Fibroblast of upper back skin (primary cell): ENCODE measurements around the gene PXT1.
"Not testable (repeated sequence)": the region's sequence is repeated elsewhere in the genome, so short reads cannot be mapped to it uniquely, and the experiment has no call there.

Experiments used
- DNase-seq: peaks from one replicate; pipeline ENCODE4 v3.0.0-alpha.2; 2013

PXT1 gene

DNA sequence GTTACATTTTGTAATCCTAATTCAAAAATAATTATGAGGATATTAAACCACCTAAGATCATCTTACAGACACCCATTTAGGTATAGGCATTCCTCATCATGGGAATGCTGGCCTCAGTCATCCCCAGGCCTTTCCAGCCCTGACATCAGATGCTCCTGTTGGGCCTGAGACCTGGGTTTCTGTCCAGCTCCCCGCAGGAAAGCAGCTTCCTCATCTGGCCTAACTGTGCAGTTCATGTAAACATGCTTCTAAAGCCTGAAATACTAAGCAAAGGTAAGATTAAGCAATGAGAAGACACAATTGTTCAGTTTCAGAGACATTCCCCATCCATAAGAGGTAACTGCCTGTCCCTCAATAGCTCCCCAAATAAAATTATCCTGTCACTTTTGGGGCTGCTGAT, 74.2 kb downstream of the PXT1 start:
- no peak for DNase-seq

DNA sequence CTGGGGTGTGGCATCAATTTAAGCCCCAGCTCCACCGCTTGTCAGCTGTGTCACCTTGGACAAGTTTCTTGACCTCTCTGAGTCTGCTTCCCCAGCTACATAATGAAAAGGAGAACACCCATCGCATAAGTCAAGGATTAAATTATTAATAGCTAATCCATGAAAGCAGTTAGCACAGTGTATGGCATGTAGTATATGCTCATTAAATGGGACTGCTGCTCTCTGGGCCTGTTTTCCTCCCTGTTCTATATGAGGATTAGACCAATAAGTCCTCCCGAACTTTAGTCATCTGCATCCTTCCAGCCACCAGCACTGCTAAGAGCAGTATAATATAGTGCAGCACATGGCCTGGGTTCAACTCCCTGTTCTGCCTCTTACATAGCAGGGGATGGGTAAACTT, 74.9 kb downstream of the PXT1 start:
- no peak for DNase-seq

DNA sequence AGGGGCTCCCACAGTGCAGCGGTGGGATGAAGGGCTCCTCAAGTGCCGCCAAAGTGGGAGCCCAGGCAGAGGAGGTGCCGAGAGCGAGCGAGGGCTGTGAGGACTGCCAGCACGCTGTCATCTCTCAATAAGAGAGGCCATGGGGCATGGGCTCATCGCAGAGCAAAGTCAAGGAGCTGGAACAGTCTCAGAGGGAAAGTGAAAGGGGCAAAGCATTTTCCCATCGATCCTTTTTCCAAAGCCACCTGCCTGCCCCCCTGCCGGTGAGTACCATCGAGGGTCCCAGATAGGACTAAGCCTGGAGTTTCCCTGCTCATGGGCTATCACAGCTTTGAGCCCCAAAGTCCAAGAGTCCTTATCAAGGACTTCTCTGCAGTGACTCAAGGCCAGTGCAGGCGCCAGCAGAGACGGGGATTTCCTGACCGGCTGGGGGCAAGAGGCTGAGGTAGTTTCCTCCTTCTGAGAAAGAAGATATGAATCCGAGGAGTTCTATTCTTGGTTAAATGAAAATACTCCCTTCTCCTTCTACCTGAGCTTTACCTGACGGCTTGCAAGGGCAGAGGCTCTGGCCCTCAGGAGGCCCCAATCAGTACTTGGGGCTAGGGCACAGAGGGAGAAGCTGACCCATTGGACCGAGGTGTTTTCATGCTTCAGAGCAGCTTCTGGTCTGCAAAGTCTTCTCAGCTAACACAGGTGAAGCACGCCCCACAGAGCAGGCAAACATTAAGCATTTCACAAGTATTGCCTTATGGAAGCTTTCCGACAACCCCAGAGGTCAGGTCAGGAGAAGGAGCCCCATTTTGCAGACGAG, 77.8 kb downstream of the PXT1 start:
- no peak for DNase-seq

DNA sequence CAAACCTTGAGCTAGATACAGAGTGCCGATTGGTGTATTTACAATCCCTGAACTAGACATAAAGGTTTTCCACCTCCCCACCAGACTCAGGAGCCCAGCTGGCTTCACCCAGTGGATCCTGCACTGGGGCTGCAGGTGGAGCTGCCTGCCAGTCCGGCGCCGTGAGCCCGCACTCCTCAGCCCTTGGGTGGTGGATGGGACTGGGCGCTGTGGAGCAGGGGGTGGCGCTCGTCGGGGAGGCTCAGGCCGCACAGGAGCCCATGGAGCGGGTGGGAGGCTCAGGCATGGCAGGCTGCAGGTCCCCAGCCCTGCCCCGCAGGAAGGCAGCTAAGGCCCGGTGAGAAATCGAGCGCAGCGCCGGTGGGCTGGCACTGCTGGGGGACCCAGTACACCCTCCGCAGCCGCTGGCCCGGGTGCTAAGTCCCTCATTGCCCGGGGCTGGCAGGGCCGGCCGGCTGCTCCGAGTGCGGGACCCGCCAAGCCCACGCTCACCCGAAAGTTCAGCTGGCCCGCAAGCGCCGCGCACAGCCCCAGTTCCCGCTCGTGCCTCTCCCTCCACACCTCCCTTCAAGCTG, 78.5 kb downstream of the PXT1 start:
- not testable (repeated sequence) for DNase-seq

DNA sequence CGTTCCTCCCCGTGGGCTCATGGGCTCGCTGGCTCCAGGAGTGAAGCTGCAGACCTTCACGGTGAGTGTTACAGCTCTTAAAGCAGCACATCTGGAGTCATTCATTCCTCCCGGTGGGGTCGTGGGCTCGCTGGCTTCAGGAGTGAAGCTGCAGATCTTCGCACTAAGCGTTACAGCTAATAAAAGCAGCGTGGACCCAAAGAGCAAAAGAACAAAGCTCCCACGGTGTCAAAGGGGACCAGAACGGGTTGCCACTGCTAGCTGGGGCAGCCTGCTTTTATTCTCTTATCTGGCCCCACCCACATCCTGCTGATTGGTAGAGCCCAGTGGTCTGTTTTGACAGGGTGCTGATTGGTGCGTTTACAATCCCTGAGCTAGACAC, 79.3 kb downstream of the PXT1 start:
- not testable (repeated sequence) for DNase-seq

DNA sequence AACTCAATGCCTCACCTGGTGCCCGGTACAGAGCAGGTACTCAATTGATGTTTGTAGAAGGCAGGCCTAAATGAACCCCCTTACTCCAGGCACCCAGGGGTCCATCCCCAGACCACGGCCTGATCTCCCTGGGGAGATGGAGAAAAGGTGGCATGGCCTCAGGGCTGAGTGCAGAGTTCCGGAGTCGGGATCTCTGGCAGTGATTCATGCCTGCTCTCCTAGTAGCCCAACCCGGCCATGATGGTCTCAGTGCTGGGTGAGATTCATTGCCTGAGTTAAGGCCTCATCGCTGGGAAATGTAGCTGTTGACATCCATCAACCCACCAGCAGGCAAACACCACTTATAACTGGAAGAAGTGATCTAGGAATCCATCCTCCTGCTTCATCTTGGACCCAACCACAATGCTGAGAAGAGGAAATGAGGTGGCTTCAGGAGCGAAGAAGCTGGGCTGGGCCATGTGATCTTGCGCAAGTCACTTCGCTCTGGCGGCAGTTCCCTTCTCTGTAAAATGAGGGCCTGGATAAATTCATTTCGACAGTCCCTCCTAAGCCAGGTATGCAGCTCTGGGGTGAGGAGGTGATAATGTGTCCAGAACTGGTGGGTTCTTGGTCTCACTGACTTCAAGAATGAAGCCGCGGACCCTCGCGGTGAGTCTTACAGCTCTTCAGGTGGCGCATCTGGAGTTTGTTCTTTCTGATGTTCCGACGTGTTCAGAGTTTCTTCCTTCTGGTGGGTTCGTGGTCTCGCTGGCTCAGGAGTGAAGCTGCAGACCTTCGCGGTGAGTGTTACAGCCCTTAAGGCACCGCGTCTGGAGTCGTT, 79.9 kb downstream of the PXT1 start:
- no peak for DNase-seq

DNA sequence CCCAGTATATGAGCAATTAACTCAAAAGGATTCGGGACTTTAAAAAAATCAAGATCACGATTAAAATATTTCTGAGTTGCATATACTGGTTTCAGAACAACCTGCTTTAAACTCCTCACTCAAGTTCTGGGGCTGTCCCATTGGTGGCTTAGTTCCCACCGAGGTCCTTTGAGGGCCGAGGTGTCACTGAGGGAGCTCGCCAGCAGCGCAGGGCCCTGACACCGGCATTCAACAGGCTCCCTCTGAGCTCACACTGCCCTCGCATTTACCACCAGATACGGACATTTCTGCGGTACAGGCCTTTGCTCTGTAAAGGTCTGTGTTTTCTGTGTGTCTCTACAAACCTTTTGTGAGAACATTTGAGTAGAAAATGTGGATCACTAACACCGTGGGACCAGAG, 81.6 kb downstream of the PXT1 start:
- DNase-seq = no peak

DNA sequence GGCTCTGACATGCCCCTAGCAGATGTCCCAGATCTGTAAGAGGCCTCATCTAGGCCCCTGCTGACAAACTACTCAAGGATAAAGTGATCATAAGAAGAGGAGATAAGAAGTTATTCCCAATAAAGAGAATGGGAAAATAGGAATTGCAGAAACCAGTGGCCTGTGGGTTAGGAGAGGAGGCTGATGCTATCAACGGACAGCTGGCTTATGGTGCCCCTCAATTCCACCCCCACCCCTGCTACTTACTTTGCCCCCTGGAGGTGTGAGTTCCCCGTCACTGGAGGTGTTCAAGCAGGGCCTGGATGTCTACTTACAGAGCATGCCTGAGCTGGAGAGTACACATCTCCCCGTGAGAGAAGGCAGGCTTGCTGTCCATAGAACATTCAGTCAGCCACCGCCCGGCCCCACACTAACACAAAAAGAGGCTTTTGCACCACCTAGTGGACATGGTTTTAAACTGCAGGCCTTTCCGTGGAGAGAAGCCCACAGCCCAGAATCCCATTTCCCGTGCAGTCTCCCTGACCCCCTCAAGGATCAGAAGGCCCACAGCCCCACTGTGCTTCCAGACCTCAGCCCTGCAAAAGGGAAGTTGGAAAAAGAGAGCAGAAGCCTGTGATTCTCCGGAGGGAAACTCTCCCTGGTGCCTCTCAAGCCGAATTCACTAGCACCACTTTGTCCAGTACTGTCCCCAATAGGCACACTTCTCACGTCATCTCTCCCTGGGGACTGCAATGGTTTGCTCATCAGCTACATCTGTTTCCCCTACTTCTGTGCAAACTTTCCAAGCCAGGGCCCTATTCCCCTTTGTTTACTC, 82.2 kb downstream of the PXT1 start:
- peak; percentile 80 for DNase-seq

DNA sequence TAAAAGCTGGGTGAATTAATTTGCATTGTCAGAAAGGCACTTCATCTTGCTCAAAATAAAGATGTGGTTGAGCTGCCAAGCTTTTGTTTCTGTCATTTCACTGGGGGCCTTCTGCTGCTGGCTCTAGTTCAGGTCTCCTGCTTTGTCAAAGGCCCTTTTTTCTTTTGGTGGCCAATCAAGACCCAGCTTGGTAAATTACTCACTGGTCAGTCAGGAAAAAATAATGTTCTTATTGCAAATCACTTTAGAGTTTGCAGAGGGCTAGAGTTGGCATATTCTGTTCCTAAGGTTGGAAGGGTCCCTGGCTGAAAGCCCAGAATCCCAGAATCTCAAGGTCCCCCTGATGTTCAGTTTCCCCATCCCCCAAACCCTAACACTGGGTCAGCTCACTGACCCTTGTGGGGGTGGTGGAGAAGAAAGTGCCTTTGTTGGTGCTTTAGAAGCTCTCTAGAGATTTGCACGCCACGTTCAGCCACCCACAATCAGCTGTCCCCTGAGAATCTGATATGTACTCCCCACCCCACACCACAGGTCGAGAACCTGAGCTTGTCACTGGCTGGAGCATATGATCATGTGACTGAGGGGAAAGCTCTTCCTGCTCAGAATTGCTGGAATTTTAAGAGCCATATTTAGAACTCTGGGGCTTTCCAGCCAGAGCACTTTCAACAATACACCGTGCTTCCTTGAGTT, 84.3 kb downstream of the PXT1 start:
- peak; percentile 60 for DNase-seq

DNA sequence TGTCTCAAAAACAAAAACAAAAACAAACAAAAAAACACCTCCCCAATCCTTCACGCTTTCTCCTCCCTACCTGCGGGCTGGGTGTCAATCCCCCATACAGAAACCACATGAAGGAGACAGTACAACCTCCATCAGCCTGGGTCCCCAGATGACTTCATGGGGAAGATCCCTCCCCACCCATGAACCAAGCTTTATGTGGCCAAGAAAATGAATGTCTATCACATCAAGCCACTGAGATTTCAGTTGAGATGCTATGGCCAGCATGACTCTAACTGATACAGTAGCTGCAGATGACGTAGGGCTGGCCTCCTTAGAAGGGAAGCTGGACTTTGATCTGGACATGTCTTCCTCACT, 84.8 kb downstream of the PXT1 start:
- DNase-seq = no peak

DNA sequence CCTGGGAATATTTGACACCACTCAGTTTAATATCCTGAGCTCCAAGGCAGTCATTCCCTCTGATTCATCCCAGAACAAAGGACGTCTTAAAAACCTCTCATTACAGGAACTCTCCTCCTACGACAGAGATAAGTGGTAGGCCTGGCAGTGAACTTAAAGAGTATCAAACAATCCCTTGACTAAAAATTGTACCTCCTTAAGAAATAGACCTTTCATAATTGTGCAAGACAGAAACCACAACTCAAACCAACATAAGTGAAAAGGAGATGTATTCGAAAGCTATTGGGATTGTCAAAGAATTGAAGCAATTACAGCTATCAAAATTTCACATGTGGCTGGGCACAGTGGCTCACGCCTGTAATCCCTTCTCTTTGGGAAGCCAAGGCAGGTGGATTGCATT, 86.8 kb downstream of the PXT1 start:
- DNase-seq = no peak

DNA sequence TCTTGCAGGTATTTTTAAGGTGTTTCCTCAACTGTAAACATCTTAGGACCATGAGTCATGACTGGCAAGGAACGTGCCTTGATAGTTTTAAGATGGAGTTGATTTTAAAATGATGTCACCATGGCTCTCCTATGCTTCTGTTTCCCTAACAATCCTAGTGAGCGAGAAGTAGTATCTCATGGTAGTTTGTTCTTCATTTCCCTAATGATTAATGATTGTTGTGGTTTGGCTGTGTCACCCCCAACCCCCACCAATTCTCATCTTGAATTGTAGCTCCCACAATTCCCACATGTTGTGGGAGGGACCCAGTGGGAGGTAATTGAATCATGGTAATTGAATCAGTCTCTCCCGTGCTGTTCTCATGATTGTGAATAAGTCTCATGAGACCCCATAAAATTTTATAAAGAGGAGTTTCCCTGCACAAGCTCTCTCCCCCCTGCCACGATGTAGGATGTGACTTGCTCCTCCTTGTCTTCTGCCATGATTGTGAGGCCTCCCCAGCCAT, 89.2 kb downstream of the PXT1 start:
- peak; percentile 79 for DNase-seq

DNA sequence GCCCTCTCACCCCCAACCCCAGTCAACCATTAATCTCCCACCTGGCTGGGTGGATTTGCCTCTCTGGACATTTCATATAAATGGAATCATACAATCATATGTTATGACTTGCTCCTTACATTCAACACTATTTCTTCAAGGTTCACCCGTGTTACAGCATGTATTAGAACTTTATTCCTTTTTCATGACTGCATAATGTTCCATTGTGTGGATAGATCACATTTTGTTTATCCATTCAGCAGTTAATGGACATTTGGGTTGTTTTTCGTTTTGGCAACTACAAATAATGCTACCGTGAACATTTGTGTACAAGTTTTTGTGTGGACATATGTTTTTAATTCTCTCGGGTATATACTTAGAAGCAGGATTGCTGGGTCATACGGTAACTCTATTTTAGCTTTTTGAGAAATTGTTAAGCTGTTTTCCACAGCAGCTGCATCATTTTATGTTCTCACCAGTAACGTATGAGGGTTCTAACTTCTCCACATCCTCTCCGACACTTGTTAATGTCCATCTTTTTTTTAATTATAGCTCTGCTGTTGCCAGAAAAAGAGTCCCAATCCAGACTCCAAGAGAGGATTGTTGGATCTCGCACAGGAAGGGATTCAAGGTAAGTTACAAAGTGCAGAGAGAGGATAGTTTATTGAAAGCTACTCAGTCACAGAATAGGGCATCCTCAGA, 90.0 kb downstream of the PXT1 start:
- DNase-seq = no peak

DNA sequence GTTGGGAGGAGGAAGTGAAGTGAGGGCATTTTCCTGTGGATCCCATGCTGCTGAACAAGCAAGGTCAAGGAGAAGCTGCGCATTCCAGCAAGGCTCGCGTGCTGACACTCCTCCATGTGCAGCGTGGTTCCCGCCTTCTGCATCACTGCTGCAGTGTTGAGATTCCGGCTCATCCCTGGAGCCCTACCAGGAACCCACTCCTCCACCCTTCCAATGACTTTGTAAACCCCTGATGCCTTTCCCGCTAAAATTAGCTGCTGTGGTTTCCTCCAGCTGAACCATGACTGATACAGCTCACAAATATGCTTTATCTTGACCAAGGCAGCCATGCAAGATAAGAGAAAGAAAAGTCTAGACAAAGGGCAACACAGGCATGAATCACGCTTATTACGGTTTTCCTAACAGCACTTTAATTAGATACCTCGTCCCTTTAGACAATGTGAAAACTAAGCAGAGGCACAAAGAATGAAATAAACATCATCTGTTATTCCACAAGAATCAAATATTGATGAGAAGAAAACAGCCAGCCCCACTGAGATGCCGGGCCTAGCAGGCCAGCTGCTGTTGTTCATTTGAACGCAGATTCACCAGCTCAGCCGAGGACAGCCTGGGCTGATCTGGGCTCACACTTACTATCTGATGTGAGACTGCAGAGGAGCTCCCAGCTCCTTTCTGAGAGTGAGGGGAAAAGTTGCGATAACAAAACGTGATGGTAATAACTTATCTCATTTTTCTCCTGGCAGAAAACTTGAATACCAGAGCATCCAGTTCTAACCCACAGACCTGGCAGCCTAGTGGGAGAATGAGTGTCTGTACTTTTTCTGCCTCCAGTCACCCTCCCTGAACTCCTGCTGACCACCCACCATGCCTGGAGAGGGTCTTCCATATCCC, 91.7 kb downstream of the PXT1 start:
- DNase-seq = peak; percentile 93

DNA sequence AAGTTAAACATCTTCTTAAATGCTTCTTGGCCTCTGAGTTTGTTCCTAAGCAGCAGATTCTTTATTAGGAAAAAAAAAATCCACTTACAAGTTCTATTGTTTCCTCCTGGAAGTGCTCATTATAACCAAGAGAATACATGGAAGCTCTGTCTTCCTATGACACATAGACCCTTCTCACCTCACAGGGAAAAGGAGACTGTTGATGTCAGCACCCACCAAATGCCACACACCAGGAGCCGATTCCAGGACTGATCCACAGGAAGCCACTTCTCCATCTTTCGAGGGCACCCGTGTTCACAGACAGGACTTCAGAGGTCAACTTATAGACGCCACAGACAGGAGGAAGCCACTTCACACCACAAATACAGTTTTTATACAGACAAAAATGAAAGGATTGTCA, 92.6 kb downstream of the PXT1 start:
- DNase-seq = peak; percentile 28

DNA sequence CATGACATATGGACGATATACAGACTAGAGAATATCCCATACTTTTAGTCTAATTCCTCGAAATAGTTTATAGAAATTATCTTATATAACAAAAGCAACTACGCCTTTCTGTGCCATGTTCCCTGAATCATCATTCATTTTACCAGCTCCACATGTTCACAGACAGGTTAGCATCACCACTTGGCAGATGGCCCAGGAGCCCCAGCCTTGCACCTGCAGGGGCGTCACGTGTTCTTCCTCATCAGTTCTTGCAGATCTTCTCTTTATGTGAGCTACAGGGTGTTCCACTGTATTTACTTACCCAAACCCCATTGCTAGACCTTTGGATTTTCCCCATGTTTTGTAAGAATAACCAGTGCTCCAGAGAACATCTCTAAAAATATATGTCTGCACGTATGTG, 93.4 kb downstream of the PXT1 start:
- DNase-seq = no peak

DNA sequence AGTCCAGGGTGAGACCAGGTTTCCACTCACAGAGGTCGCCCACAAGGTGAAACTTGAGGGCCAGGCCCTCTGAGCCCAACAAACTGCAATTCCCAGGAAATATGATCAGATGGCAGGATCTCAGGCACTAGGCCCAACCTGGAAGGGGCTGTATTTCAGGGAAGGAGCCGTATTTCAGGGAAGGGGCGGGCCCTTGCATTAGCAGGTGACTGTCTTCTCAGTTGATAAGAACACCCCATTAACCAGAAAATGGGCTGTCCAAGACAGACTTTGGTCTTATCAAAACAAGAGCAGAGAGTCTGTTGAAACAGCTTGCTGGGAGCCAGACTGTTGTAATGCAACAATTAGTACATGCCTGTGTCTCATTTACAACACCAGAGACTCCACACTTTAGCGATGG, 95.0 kb downstream of the PXT1 start:
- no peak for DNase-seq

DNA sequence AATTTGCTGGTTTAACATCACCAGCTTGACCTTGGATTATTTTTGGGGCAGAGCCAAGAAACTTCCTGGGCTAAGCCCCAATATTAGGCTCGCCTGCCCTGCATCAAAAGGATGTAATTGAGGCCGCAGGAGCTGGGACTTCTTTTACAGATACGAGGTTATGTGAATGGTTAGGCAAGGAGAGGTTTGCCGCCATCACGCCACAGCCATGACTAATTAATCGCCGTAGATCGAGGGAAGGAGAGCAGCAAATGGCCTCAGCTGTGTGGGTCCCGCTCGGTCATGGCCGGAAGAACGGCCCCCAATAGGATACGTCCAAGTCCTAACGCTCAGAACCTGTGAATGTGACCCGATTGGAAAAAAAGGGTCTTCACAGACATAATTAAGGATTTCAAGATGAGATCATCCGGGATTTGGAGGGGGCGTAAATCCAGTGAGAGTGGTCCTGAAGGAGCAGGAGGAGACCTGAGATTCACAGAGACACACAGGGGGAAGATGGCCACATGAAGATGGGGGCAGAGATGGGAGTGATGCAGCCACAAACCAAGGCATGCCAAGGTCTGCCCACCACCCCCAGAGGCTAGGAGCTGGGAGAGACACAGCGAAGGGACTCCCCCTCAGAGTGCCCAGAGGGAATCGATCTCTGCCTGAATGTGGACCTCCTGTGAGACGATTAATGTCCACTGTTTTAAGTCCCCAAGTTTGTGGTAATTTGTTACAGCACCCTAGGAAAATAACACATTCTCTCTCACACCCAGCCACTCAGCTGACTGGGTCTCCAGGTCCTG, 96.0 kb downstream of the PXT1 start:
- no peak for DNase-seq

DNA sequence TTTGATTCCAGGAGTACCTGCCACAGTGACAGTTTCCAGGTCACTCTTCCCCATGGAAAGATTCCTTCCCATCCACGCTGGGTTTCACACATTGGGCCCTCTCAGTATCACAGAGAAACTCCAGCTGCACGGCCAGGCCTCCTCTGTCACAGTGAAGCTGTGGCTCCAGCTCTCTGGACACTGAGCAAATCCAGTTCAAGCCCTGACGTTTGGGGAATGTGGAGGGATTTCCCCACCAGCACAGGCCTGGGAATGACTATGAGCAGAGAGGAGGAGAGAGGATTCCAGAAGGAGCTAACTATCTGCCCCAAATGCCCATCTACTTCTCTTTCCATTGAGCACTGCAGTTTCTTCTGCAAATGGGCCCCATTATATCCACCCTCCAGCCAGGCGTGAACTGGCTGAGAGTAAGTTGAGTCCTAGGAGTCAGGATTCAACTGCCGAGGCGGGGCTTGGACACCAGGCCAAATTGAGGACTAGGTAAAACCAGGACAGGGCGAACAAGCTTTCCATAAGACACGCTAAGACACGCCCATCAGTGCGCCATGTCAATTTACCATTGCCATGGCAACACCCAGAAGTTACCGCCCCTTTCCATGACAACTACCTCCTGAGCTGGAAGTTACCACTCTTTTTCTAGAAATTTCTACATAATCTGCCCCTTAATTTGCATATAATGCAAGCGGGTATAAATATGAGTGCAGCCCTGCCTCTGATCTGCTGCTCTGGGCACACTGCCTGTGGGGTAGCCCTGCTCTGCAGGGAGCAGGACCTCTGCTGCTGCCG, 96.8 kb downstream of the PXT1 start:
- DNase-seq = no peak
